ENCODE measurements around the gene SYP.
"Not testable (repeated sequence)": the region's sequence is repeated elsewhere in the genome, so short reads cannot be mapped to it uniquely, and the experiment has no call there.

Gene SYP

GRCh38 chrX:49166914-49167739, 32.9 kb downstream of the SYP start:
- DNase-seq (ENCODE audit: low read depth) = peak; percentile 78

- DNase-seq (ENCODE audit: low read depth) = peak; percentile 34
These were observed 33.8 kb downstream of the SYP start for GRCh38 chrX:49165901-49166881.

DNA sequence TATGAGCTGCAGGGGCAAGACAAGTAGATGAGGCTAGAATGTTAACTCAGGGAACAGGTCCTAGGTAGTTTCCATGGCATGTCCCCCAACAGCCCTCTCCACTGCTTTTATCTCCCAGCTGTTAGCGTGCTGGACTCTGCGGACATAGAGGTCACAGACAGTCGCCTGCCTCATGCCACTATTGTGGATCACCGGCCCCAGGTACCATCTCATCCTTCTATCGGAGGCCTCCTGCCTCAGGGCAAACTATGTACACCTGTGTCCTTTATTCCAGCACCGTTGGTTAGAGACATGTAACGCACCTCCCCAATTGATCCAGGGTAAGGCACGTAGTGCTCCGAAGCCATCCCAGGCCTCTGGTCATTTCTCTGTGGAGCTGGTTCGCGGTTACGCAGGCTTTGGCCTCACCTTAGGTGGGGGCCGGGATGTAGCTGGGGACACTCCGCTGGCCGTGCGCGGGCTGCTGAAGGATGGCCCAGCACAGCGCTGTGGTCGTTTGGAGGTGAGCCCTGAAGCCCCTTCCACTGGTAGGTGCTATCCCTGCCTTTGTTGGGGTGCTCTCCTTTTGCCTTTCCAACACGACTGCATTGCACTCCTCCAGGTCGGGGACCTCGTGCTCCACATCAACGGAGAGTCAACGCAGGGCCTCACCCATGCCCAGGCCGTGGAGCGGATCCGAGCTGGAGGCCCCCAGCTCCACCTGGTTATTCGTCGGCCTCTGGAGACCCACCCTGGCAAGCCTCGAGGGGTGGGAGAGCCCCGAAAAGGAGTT, 35.2 kb downstream of the SYP start:
- no peak for DNase-seq (ENCODE audit: low read depth)

DNA sequence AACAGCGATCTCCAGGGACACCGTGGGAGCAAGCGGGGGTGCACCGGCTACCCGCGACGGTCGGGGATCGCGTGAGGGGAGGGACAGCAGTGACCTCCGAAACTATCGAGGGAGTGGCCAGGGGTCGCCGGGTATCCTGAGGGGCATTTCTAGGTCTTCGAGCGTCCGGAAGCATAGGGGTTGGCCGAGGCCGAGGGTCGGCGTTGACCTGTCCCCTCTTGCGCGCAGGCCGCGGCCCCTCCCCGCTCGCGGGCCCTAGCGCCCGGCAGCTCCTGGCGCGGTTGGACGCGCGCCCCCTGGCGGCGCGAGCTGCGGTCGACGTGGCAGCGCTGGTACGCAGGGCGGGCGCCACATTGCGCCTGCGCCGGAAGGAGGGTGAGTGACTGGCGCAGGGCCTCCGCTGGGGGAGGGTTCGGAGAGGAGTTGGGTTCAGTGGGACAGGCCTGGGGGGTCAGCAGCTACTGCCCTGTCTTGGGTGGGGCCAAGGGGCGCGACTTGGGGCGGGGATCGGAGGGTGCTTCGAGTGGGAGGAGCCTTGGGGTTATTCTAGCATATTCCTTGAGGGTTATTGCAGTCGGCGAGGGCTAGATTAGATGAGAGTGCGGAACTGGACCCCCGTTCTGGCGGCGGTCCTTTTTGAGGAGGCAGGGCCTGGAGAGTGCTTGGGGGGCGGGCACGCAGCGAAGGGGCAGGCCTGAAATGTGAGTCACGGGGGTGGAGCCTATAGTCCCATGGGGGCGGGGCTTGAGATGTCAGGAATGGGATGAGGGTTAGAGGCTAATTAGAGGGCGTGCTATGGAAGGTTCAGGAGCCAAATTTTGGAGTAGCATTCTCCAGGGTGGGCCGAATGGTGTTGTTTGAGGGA, 36.2 kb downstream of the SYP start:
- DNase-seq (ENCODE audit: low read depth) = peak; percentile 58

DNA sequence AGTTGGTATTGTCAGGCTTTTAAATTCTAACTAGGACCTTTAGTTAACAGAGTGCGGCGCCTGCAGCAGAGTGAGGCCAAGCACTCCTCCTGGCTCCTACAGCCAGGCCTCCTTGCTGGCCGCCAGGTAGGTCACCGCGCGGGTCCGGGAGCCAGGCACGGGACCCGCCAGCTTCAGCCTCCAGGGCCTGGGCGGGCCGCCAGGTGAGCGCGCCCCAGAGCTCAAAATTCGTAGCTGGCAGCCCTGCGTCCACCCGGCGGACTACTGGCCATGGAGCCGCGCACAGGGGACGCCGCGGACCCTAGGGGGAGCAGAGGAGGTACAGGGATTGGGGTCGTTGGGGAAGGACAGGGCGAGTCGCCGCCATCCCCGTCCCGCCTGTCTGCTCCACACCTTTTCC, 37.4 kb downstream of the SYP start, which contains the start of gene MAGIX:
Gene MAGIX, plus strand, starts transcription at position 139 of the 400 bp plus-strand sequence. Its CDS starts 132 bp downstream, at position 271.
- DNase-seq (ENCODE audit: low read depth) = no peak

- DNase-seq (ENCODE audit: low read depth) = no peak
These were observed 38.4 kb downstream of the SYP start for GRCh38 chrX:49161632-49162031.

DNA sequence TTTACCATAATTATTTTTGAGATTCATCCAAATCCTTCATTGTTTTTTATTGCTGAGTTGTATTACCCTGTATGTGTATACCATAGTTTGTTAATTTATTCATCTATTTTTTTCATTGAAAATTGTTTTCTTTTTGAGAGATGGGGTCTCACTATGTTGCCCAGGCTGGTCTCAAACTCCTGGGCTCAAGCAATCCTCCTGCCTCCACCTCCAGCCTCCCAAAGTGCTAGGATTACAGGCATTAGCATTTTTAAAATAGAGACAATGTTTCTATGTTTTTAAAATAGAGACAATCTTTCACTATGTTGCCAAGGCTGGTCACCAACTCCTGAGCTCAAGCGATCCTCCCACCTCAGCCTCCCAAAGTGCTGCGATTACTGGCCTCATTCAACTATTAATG, 39.1 kb downstream of the SYP start:
- no peak for DNase-seq (ENCODE audit: low read depth)

DNA sequence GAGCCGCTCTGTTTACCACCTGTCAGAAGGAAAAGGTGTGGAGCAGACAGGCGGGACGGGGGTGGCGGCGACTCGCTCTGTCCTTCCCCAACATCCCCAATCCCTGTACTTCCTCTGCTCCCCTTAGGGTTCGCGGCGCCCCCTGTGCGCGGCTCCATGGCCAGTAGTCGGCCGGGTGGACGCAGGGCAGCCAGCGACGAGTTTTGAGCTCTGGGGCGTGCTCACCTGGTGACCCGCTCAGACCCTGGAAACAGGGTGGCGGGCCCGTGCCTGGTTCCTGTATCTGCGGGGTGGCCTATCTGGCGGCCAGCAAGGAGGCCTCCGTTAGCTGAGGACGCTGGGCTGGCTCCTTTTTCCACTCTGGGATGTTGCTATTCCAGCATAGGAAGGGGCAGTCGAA, 42.8 kb downstream of the SYP start:
- DNase-seq (ENCODE audit: low read depth) = no peak

DNA sequence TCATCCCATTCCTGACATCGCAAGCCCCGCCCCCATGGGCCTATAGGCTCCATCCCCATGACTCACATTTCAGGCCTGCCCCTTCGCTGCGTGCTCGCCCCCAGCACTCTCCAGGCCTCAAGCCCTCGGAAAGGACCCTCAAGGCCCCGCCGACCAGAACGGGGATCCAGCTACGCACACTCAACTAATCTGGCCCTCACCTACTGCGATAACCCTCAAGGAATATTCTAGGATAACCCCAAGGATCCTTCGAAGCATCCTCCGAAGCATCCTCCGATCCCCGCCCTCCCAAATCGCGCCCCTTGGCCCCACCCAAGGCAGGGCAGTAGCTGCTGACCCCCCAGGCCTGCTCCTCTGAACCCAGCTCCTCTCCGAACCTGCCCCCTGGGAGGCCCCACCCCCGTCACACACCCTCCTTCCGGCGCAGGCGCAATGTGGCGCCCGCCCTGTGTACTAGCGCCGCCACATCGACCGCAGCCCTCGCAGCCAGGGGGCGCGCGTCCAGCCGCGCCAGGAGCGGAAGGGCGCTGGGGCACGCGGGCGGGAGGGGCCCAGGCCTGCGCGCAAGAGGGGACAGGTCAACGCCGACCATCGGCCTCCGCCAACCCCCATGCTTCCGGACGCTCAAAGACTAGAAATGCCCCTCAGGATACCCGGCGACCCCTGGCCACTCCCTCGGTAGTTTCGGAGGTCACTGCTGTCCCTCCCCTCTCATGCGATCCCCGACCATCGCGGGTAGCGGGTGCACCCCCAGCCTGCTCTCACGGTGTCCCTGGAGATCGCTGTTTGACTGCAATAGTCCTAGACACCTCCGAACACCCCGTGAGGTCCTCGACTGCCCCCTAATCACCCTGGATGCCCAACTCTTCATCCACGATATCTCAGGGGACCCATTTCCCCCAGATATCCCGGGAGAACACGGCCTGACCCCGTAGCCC, 43.8 kb downstream of the SYP start:
- peak; percentile 76 for DNase-seq (ENCODE audit: low read depth)

GRCh38 chrX:49155243-49155899, 44.6 kb downstream of the SYP start:
- DNase-seq (ENCODE audit: low read depth) = no peak

- no peak for DNase-seq (ENCODE audit: low read depth)
These were observed 46.5 kb downstream of the SYP start for GRCh38 chrX:49153467-49153866.

- not testable (repeated sequence) for DNase-seq (ENCODE audit: low read depth)
These were observed 50.7 kb downstream of the SYP start for GRCh38 chrX:49149291-49149690.

GRCh38 chrX:49148390-49149100, 51.4 kb downstream of the SYP start:
- DNase-seq (ENCODE audit: low read depth) = not testable (repeated sequence)

- DNase-seq (ENCODE audit: low read depth) = no peak
These were observed 52.1 kb downstream of the SYP start for GRCh38 chrX:49147936-49148335.

DNA sequence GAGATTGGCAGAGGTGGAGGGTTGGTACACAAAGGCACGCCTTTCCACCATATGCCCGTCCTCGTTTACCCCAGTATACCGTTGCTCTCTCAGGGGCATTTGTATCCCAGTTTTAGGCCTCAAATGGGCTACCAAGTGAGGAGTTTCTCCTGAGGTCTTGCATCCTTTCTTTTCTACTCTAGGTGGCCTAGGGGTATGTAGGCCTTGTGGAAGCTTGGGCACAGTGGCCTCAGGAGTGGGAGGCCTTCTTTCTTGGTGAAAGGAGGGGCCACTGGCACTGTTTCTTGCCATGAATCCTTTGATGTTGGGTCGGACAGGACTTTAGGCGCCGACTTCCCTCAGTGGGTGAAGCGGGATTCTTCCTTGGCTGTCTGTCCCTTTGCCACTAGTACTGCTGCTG, 52.7 kb downstream of the SYP start:
- no peak for DNase-seq (ENCODE audit: low read depth)

- not testable (repeated sequence) for DNase-seq (ENCODE audit: low read depth)
These were observed 56.8 kb downstream of the SYP start for GRCh38 chrX:49143154-49143553.

DNA sequence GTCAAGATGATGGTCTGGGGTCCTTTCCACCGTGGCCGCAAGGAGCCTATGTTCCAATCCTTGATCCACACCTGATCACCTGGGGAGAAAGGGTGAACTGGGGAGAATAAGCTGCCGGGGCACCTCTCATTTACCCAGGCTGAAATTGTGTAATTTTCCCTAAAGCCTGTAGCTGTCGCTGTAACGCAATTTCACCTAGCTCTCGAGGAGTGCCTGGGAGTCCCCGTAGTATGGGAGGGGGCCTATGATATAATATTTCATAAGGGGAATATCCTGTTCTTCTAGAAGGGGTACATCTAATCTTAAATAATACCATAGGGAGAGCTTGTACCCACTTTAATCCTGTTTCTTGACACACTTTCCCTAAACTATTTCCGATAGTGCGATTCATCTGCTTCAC, 57.7 kb downstream of the SYP start:
- not testable (repeated sequence) for DNase-seq (ENCODE audit: low read depth)

GRCh38 chrX:49139713-49140112, 60.3 kb downstream of the SYP start:
- no peak for DNase-seq (ENCODE audit: low read depth)

Data from stromal cell of bone marrow (primary cell).